Fibroblast of peridontal ligament (primary cell): Measurements from ENCODE around the gene GPR108.
A peak's percentile ranks its signal among the peaks of the same experiment; 100 is the strongest.
"Not testable (repeated sequence)": the region's sequence is repeated elsewhere in the genome, so short reads cannot be mapped to it uniquely, and the experiment has no call there.

Experiments used
- DNase-seq: peaks from one replicate; pipeline ENCODE4 v3.0.0-alpha.2; 2010; ENCODE audit errors: extremely low read depth

Gene GPR108

GRCh38 chr19:6737284-6737872 is at the start of gene GPR108:
GPR108 (minus strand) TSS chr19:6737580; CDS start chr19:6737576, 4 bp downstream.
- DNase-seq: peak; percentile 100

GRCh38 chr19:6779206-6779605 is 41.8 kb upstream of the GPR108 start:
- DNase-seq: no peak

- DNase-seq: no peak
These were observed 41.0 kb upstream of the GPR108 start for GRCh38 chr19:6778386-6778785.

GRCh38 chr19:6777434-6777833 is 40.1 kb upstream of the GPR108 start:
- no peak for DNase-seq

GRCh38 chr19:6776999-6777398 is 39.6 kb upstream of the GPR108 start:
- DNase-seq: no peak

- not testable (repeated sequence) for DNase-seq
These were observed 38.7 kb upstream of the GPR108 start for GRCh38 chr19:6776045-6776444.

- peak; percentile 2 for DNase-seq
These were observed 37.7 kb upstream of the GPR108 start for GRCh38 chr19:6774821-6775707.

GRCh38 chr19:6773323-6773931 is 36.0 kb upstream of the GPR108 start:
- no peak for DNase-seq

- DNase-seq: no peak
These were observed 35.5 kb upstream of the GPR108 start for GRCh38 chr19:6772866-6773322.

GRCh38 chr19:6772028-6772865 is 34.9 kb upstream of the GPR108 start, which contains the start of gene VAV1:
VAV1 (plus strand) TSS chr19:6772708; CDS start chr19:6772808, 100 bp downstream.
- DNase-seq: no peak

GRCh38 chr19:6771648-6772027 is 34.3 kb upstream of the GPR108 start:
- DNase-seq: not testable (repeated sequence)

GRCh38 chr19:6769006-6769619 is 31.7 kb upstream of the GPR108 start:
- DNase-seq: peak; percentile 4

- no peak for DNase-seq
These were observed 30.9 kb upstream of the GPR108 start for GRCh38 chr19:6768236-6768785.

GRCh38 chr19:6767357-6768235 is 30.2 kb upstream of the GPR108 start, which contains the start of gene SH2D3A:
SH2D3A (minus strand) TSS chr19:6767435; CDS start chr19:6763748, 3,687 bp downstream.
- DNase-seq: no peak

GRCh38 chr19:6767081-6767356 is 29.6 kb upstream of the GPR108 start:
- DNase-seq: no peak

GRCh38 chr19:6766357-6767080 is 29.1 kb upstream of the GPR108 start:
- DNase-seq: no peak

GRCh38 chr19:6765738-6766356 is 28.5 kb upstream of the GPR108 start:
- no peak for DNase-seq

- DNase-seq: not testable (repeated sequence)
These were observed 24.9 kb upstream of the GPR108 start for GRCh38 chr19:6762253-6762797.
